ENCODE measurements around the gene GRIFIN. TPM values are rescaled to one million over a fixed set of nuclear protein-coding genes. Genes with fewer than 3 reads are reported as not detected.
A peak's percentile ranks its signal among the peaks of the same experiment; 100 is the strongest.
"Not testable (repeated sequence)": the region's sequence is repeated elsewhere in the genome, so short reads cannot be mapped to it uniquely, and the experiment has no call there.

The GRIFIN gene
- total RNA-seq, 1 donor from 2014 or later = not detected

GRCh38 chr7:2468227-2468626 is 8.0 kb downstream of the GRIFIN start:
- Mint-ChIP-seq H3K4me3 (no peak overlapping the region), H3K36me3 (ENCODE audit: low read depth) (no peaks in the 10 kb centered on the region), H3K4me1 (ENCODE audit: low read depth) (peaks cover 5% of the 10 kb centered on the region), H3K27me3 (ENCODE audit: insufficient read depth) (peaks cover 6% of the 10 kb centered on the region), H3K9me3 (no peaks in the 10 kb centered on the region), H3K27ac (no peak overlapping the region)
- DNase-seq (ENCODE audit: low spot score) = no peak
- intact Hi-C loops (cut with micrococcal nuclease) = no loop called here

GRCh38 chr7:2466675-2467074 is 9.5 kb downstream of the GRIFIN start:
- no peak for DNase-seq (ENCODE audit: low spot score)
- Mint-ChIP-seq H3K36me3 (ENCODE audit: low read depth) (no peaks in the 10 kb centered on the region), H3K4me1 (ENCODE audit: low read depth) (peaks cover 5% of the 10 kb centered on the region), H3K9me3 (no peaks in the 10 kb centered on the region), H3K27ac (no peak overlapping the region), H3K27me3 (ENCODE audit: insufficient read depth) (peaks cover 6% of the 10 kb centered on the region), H3K4me3 (no peak overlapping the region)
- intact Hi-C loops (cut with micrococcal nuclease) = no loop called here

GRCh38 chr7:2465928-2466327 is 10.3 kb downstream of the GRIFIN start:
- H3K9me3 Mint-ChIP-seq = no peaks in the 10 kb centered on the region
- no peak for DNase-seq (ENCODE audit: low spot score)
- H3K27me3 Mint-ChIP-seq (ENCODE audit: insufficient read depth) = peaks cover 6% of the 10 kb centered on the region
- no peak overlapping the region for H3K4me3 Mint-ChIP-seq
- peaks cover 5% of the 10 kb centered on the region for H3K4me1 Mint-ChIP-seq (ENCODE audit: low read depth)
- H3K36me3 Mint-ChIP-seq (ENCODE audit: low read depth) = no peaks in the 10 kb centered on the region
- intact Hi-C loops (cut with micrococcal nuclease) = no loop called here
- no peak overlapping the region for H3K27ac Mint-ChIP-seq

- Mint-ChIP-seq H3K4me3 (no peak overlapping the region), H3K4me1 (ENCODE audit: low read depth) (peaks cover 6% of the 10 kb centered on the region), H3K9me3 (no peaks in the 10 kb centered on the region), H3K36me3 (ENCODE audit: low read depth) (no peaks in the 10 kb centered on the region), H3K27me3 (ENCODE audit: insufficient read depth) (peaks cover 5% of the 10 kb centered on the region), H3K27ac (no peak overlapping the region)
- intact Hi-C loops (cut with micrococcal nuclease) = no loop called here
- no peak for DNase-seq (ENCODE audit: low spot score)
These were observed 13.5 kb downstream of the GRIFIN start for GRCh38 chr7:2462731-2463130.

DNA sequence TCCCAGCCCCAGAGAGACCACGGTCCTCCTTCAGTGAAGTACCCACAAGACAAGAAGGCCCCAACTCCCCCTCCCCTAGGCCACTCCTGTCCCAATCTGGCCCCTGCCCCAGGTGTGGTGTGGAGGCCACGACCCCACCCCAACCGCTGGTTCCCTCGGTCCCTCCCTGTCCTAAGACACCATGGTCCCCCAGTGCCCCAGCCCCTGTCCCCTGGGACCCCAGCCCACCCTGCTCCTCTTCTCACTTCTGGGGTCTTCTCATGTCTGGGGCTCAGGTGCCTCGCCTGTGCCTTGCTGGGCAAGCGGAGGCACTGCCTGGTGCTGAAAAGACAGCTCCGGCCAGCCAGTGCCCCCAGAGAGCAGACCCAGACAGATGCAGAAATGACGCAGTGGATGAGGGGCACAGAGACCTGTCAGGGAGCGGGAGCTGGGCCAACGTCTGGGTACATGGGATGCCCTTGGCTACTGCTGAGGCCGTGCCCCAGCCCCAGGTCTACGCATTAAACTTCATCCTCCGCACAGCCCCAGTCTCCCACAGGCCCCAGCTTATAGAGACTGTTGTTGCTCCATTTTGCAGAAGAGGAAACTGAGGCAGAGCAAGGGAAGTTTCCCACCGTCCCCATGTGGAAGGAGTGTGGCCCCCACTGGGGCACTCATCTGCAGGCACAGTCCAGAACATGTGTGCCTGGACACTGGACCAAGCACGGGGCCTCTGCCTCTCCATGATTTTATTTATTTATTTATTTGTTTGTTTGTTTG is 14.8 kb downstream of the GRIFIN start:
- intact Hi-C loops (cut with micrococcal nuclease) = no loop called here
- Mint-ChIP-seq H3K36me3 (ENCODE audit: low read depth) (no peaks in the 10 kb centered on the region), H3K27ac (no peak overlapping the region), H3K4me1 (ENCODE audit: low read depth) (peaks cover 7% of the 10 kb centered on the region), H3K4me3 (no peak overlapping the region), H3K27me3 (ENCODE audit: insufficient read depth) (peaks cover 6% of the 10 kb centered on the region), H3K9me3 (no peaks in the 10 kb centered on the region)
- no peak for DNase-seq (ENCODE audit: low spot score)

DNA sequence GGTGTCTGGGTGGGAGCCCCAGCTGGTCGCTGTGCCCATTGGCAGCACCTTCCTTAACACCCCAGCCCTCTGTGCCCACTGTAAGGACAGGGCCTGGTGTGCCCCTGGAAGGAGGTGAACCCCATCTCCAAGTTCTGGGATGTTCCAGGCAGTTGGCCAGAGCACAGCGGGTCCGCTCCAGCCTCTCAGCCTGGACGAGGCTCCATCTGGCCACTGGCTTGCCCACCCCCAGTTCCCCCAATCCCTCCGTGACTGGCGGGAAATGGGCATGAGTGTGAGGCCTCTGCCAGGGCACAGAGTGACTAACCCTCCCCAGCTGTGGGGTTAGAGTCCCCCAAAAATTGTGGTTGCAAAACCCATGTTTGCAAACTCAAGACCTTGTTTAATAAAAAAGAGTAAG is 15.6 kb downstream of the GRIFIN start:
- intact Hi-C loops (cut with micrococcal nuclease) = no loop called here
- peaks cover 7% of the 10 kb centered on the region for H3K4me1 Mint-ChIP-seq (ENCODE audit: low read depth)
- H3K27ac Mint-ChIP-seq = no peak overlapping the region
- H3K36me3 Mint-ChIP-seq (ENCODE audit: low read depth) = no peaks in the 10 kb centered on the region
- no peak for DNase-seq (ENCODE audit: low spot score)
- peaks cover 10% of the 10 kb centered on the region for H3K27me3 Mint-ChIP-seq (ENCODE audit: insufficient read depth)
- H3K9me3 Mint-ChIP-seq = no peaks in the 10 kb centered on the region
- H3K4me3 Mint-ChIP-seq = no peak overlapping the region

DNA sequence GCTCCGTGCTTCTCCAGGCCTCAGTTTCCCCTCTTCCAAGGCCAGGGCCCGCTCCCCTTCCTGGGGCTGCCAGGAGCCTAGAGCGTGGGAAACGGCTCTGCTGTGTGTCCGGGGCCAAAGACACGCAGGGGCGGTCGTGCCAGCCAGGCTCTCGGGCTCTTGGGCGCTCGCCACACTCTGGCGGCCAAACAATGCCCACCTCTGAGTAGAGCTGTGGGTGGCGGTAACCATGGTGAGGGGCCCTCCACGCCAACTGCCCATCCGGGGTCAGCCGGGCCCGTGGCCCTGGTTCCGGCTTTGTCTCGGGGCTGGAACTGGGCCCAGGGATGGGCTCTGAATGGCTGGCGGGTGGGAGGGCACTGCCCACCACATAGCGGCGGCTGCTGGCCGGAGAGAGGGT is 16.0 kb downstream of the GRIFIN start:
- H3K27ac Mint-ChIP-seq = no peak overlapping the region
- intact Hi-C loops (cut with micrococcal nuclease) = no loop called here
- H3K4me1 Mint-ChIP-seq (ENCODE audit: low read depth) = peaks cover 7% of the 10 kb centered on the region
- no peaks in the 10 kb centered on the region for H3K36me3 Mint-ChIP-seq (ENCODE audit: low read depth)
- H3K4me3 Mint-ChIP-seq = no peak overlapping the region
- H3K9me3 Mint-ChIP-seq = no peaks in the 10 kb centered on the region
- no peak for DNase-seq (ENCODE audit: low spot score)
- peaks cover 10% of the 10 kb centered on the region for H3K27me3 Mint-ChIP-seq (ENCODE audit: insufficient read depth)

GRCh38 chr7:2459674-2460073 is 16.5 kb downstream of the GRIFIN start:
- Mint-ChIP-seq H3K27me3 (ENCODE audit: insufficient read depth) (peaks cover 10% of the 10 kb centered on the region), H3K27ac (no peak overlapping the region), H3K36me3 (ENCODE audit: low read depth) (no peaks in the 10 kb centered on the region), H3K9me3 (no peaks in the 10 kb centered on the region), H3K4me3 (no peak overlapping the region), H3K4me1 (ENCODE audit: low read depth) (peaks cover 7% of the 10 kb centered on the region)
- intact Hi-C loops (cut with micrococcal nuclease) = no loop called here
- no peak for DNase-seq (ENCODE audit: low spot score)

DNA sequence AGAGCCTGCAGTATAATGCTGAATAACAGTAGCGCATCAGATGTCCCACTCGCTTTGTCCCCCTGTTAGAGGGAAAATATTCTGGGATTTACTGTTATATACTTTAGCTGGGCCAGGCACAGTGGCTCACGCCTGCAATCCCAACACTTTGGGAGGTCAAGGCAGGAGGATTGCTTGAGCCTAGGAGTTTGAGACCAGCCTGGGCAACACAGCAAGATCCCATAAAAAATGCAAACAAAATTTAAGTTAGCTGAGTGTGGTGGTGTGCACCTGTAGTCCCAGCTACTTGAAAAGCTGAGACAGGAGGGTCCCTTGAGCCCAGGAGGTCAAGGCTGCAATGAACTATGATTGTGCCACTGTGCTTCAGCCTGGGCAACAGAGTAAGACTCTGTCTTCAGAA is 22.3 kb downstream of the GRIFIN start:
- H3K27me3 Mint-ChIP-seq (ENCODE audit: insufficient read depth) = peaks cover 15% of the 10 kb centered on the region
- not testable (repeated sequence) for H3K36me3 Mint-ChIP-seq (ENCODE audit: low read depth); H3K9me3 Mint-ChIP-seq; H3K27ac Mint-ChIP-seq; H3K4me1 Mint-ChIP-seq (ENCODE audit: low read depth); DNase-seq (ENCODE audit: low spot score); H3K4me3 Mint-ChIP-seq
- intact Hi-C loops (cut with micrococcal nuclease) = loop anchor here (5.0 kb wide), 1 partner anchor 103 kb away; the partner anchor contains the start of genes BRAT1 and IQCE

DNA sequence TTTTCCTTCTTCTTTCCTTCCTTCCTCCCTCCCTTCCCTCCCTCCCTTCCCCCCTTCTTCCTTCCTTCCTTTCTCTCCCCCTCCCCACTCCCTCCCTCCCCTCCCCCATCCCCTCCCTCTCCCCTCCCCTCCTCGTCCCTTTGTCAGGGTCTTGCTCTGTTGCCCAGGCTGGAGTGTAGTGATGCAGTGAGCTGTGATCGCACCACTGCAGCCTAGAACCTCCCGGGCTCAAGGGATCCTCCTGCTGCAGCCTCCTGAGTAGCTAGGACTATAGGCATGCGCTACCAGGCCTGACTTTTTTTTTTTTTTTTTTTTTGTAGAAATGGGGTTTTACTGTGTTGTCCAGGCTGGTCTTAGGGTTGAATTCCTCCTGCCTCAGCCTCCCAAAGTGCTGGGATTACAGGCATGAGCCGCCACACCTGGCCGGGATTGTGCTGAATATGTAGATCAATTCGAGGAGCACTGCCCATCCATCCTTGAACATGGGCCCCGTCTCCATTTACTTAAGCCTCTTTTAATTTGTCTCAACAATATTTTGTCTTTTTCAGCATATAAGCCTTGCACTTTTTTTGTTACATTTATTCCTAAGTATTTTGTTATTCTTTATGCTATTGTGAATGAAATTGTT is 23.4 kb downstream of the GRIFIN start:
- Mint-ChIP-seq H3K27ac (no peak overlapping the region), H3K27me3 (ENCODE audit: insufficient read depth) (peaks cover 14% of the 10 kb centered on the region), H3K9me3 (no peaks in the 10 kb centered on the region), H3K36me3 (ENCODE audit: low read depth) (no peaks in the 10 kb centered on the region), H3K4me1 (ENCODE audit: low read depth) (peaks cover under 1% of the 10 kb centered on the region), H3K4me3 (peak overlapping the region; percentile 11)
- no peak for DNase-seq (ENCODE audit: low spot score)
- intact Hi-C loops (cut with micrococcal nuclease) = loop anchor here (5.0 kb wide), 1 partner anchor 105 kb away; the partner anchor contains the start of genes BRAT1 and IQCE

DNA sequence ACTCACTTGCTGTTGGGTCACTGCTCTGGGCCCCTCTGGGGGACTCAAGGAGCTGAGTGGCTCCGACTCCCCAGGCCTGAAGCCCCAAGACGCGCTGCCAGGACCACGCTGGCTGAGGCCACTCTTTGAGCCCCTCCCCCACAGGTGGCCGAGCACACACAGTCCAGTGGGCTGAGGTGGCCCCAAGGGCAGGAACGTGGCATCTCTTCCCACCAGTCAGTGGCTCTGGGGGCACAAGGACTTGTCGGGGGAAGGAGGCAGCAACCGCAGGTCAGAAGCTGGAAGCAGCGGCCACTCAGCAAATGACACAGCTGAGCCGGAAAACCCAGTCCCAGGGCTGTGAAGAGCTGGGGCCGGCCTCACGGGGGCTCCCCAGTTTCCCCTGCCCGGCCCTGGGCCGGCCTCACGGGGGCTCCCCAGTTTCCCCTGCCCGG is 24.1 kb downstream of the GRIFIN start:
- no peak for DNase-seq (ENCODE audit: low spot score)
- H3K4me1 Mint-ChIP-seq (ENCODE audit: low read depth) = no peaks in the 10 kb centered on the region
- no peak overlapping the region for H3K4me3 Mint-ChIP-seq
- no peaks in the 10 kb centered on the region for H3K36me3 Mint-ChIP-seq (ENCODE audit: low read depth)
- intact Hi-C loops (cut with micrococcal nuclease) = loop anchor here (5.0 kb wide), 1 partner anchor 105 kb away; the partner anchor contains the start of genes BRAT1 and IQCE
- H3K9me3 Mint-ChIP-seq = no peaks in the 10 kb centered on the region
- H3K27me3 Mint-ChIP-seq (ENCODE audit: insufficient read depth) = peaks cover 14% of the 10 kb centered on the region
- H3K27ac Mint-ChIP-seq = no peak overlapping the region

- Mint-ChIP-seq H3K4me1 (ENCODE audit: low read depth) (no peaks in the 10 kb centered on the region), H3K9me3 (no peaks in the 10 kb centered on the region)
These were observed 24.8 kb downstream of the GRIFIN start for GRCh38 chr7:2451171-2452073.

More at GRCh38 chr7:2451171-2452073, 24.8 kb downstream of the GRIFIN start:
- DNase-seq (ENCODE audit: low spot score) = peak; percentile 54
- H3K36me3 Mint-ChIP-seq (ENCODE audit: low read depth) = no peaks in the 10 kb centered on the region
- H3K27me3 Mint-ChIP-seq (ENCODE audit: insufficient read depth) = peaks cover 12% of the 10 kb centered on the region
- H3K27ac Mint-ChIP-seq = no peak overlapping the region
- intact Hi-C loops (cut with micrococcal nuclease) = loop anchor here (1.0 to 5.0 kb wide), 3 partner anchors 18 to 230 kb away; partner anchors contain the start of genes BRAT1 and IQCE
- H3K4me3 Mint-ChIP-seq = no peak overlapping the region
